HEK293T (cell line): ENCODE data around the gene PPM1H.

Source experiments
- TARDBP ChIP-seq: fragments of 450-650 bp; IDR thresholded peaks from 2 replicates; pipeline ENCODE4 v1.6.1; 2016
- ZNF384 ChIP-seq: fragments of 450-650 bp; IDR thresholded peaks from 2 replicates; pipeline ENCODE4 v1.6.1; 2016

- TF ChIP-seq TARDBP, result no peak
- TF ChIP-seq ZNF384, result no peak
These were observed 93.1 kb downstream of the PPM1H start for GRCh38 chr12:62841846-62842245.
